ENCODE results near the gene INTS7.

DNA sequence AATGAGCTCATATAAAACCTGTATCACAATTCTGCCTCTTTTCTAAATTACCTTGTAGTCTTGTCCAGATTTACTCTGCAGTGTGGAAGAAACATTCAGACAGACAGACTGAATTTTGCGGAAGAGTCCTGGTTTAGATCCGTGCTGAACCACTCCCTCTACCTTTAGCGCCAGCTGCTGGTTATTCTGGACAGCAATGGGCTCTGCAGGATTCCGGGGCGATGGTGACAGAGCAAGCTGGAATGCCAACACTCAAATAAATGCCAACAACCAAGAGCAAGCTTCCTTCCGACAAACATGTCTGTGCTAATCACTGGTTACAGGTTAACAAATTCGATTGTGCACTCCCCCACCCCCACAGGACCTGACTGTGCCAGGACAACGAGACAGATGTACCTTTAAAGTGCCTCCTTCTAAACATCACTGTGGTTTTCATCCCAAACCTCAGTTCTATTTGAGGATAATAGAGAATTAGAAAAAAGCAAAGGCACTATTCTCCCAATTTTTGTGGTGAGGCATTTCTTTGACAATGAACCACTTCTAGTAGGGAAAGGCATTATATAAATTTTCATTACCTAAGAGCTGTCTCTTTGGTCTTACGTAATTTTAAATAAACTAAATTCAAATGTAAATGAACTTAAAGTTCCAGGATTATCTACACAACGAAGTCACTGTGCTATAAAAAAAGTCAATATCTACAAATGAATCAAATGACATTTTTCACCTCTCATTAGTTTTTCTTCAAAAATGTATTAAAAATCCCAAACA is 90.4 kb downstream of the INTS7 start:
- TF ChIP-seq EGR1 (IDR thresholded peaks at IDR 0.05) (no peak), TCF12 (IDR thresholded peaks at IDR 0.05; ENCODE audit: low read depth) (no peak), EP300 (IDR thresholded peaks at IDR 0.05; ENCODE audit: borderline replicate concordance) (no peak)
- TF ChIP-seq, protein P1, sequence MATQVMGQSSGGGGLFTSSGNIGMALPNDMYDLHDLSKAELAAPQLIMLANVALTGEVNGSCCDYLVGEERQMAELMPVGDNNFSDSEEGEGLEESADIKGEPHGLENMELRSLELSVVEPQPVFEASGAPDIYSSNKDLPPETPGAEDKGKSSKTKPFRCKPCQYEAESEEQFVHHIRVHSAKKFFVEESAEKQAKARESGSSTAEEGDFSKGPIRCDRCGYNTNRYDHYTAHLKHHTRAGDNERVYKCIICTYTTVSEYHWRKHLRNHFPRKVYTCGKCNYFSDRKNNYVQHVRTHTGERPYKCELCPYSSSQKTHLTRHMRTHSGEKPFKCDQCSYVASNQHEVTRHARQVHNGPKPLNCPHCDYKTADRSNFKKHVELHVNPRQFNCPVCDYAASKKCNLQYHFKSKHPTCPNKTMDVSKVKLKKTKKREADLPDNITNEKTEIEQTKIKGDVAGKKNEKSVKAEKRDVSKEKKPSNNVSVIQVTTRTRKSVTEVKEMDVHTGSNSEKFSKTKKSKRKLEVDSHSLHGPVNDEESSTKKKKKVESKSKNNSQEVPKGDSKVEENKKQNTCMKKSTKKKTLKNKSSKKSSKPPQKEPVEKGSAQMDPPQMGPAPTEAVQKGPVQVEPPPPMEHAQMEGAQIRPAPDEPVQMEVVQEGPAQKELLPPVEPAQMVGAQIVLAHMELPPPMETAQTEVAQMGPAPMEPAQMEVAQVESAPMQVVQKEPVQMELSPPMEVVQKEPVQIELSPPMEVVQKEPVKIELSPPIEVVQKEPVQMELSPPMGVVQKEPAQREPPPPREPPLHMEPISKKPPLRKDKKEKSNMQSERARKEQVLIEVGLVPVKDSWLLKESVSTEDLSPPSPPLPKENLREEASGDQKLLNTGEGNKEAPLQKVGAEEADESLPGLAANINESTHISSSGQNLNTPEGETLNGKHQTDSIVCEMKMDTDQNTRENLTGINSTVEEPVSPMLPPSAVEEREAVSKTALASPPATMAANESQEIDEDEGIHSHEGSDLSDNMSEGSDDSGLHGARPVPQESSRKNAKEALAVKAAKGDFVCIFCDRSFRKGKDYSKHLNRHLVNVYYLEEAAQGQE (IDR thresholded peaks at IDR 0.05; ENCODE audit: low read depth), result no peak
